HepG2 (cell line): ENCODE results near the gene ZMYND8. TPM values are rescaled to one million over a fixed set of nuclear protein-coding genes. Genes with fewer than 3 reads are reported as not detected.

Experiments
- BCLAF1 ChIP-seq: fragments of 450-650 bp; IDR thresholded peaks from 2 replicates; pipeline ENCODE4 v1.6.1; 2017; ENCODE audit warnings: mild to moderate bottlenecking
- CCAR2 ChIP-seq: fragments of 200-400 bp; formaldehyde crosslinking; optimal IDR thresholded peaks from 2 replicates; pipeline ENCODE3; 2018; ENCODE audit warnings: low read depth, mild to moderate bottlenecking, low read length, moderate library complexity
- CCDC6 ChIP-seq: sonication (generic); formaldehyde crosslinking; IDR thresholded peaks from 2 replicates; pipeline ENCODE4 v1.8.1; 2022; ENCODE audit warnings: mild to moderate bottlenecking, missing genetic modification reagents, moderate library complexity
- ETV5 ChIP-seq: IDR thresholded peaks from 2 replicates; pipeline ENCODE4 v1.6.1; 2018; ENCODE audit warnings: missing biosample characterization, missing genetic modification reagents, inconsistent platforms, borderline replicate concordance
- EZH2 ChIP-seq: conservative IDR thresholded peaks from 2 replicates; pipeline ENCODE4 v1.6.1; 2012; ENCODE audit warnings: mild to moderate bottlenecking, low read depth, low read length, moderate library complexity
- JARID2 ChIP-seq: sonication (generic); formaldehyde crosslinking; IDR thresholded peaks from 2 replicates; pipeline ENCODE4 v1.8.1; 2023; ENCODE audit warnings: missing genetic modification reagents, inconsistent platforms; ENCODE audit not compliant: insufficient replicate concordance
- MEF2D ChIP-seq: sonication (generic); formaldehyde crosslinking; IDR thresholded peaks from 2 replicates; pipeline ENCODE4 v1.5.1; 2020; ENCODE audit warnings: mild to moderate bottlenecking, missing genetic modification reagents
- NFKB2 ChIP-seq: sonication (generic); formaldehyde crosslinking; IDR thresholded peaks from 2 replicates; pipeline ENCODE4 v1.4.0; 2020; ENCODE audit warnings: missing genetic modification reagents, borderline replicate concordance
- PAXIP1 ChIP-seq: sonication (generic); formaldehyde crosslinking; conservative IDR thresholded peaks from 2 replicates; pipeline ENCODE4 v1.4.0; 2020; ENCODE audit warnings: mild to moderate bottlenecking, missing genetic modification reagents, moderate library complexity
- PTBP1 ChIP-seq: fragments of 200-400 bp; formaldehyde crosslinking; IDR thresholded peaks from 2 replicates; pipeline ENCODE4 v1.6.1; 2018; ENCODE audit warnings: low read length, low read depth; ENCODE audit not compliant: poor library complexity, severe bottlenecking
- SMAD1 ChIP-seq: sonication (generic); formaldehyde crosslinking; IDR thresholded peaks from 2 replicates; pipeline ENCODE4 v1.4.0; 2020; ENCODE audit warnings: missing genetic modification reagents, low read depth, mild to moderate bottlenecking, borderline replicate concordance
- SMARCE1 ChIP-seq: fragments of 450-650 bp; IDR thresholded peaks from 2 replicates; pipeline ENCODE4 v1.6.1; 2017; ENCODE audit warnings: borderline replicate concordance
- SPEN ChIP-seq: sonication (generic); formaldehyde crosslinking; IDR thresholded peaks from 2 replicates; pipeline ENCODE4 v1.5.1; 2020; ENCODE audit warnings: low read depth, mild to moderate bottlenecking, missing genetic modification reagents
- TAF15 ChIP-seq: fragments of 200-400 bp; formaldehyde crosslinking; IDR thresholded peaks from one replicate; pipeline ENCODE4 v1.6.1; 2018; ENCODE audit warnings: mild to moderate bottlenecking, low read depth, low read length; ENCODE audit not compliant: poor library complexity, severe bottlenecking
- ZNF230 ChIP-seq: sonication (generic); formaldehyde crosslinking; IDR thresholded peaks from 2 replicates; pipeline ENCODE4 v1.4.0; 2020; ENCODE audit warnings: mild to moderate bottlenecking, missing genetic modification reagents
- ZNF550 ChIP-seq: sonication (generic); formaldehyde crosslinking; IDR thresholded peaks from 2 replicates; pipeline ENCODE4 v1.4.0; 2020; ENCODE audit warnings: mild to moderate bottlenecking, missing genetic modification reagents, borderline replicate concordance
- ZNF558 ChIP-seq: sonication (generic); formaldehyde crosslinking; IDR thresholded peaks from 2 replicates; pipeline ENCODE4 v1.9.0; 2022; ENCODE audit warnings: mild to moderate bottlenecking, missing genetic modification reagents, borderline replicate concordance
- ZNF782 ChIP-seq: sonication (generic); formaldehyde crosslinking; IDR thresholded peaks from 2 replicates; pipeline ENCODE4 v1.4.0; 2020; ENCODE audit warnings: missing genetic modification reagents, mild to moderate bottlenecking, borderline replicate concordance
- ZNF784 ChIP-seq: sonication (generic); formaldehyde crosslinking; IDR thresholded peaks from 2 replicates; pipeline ENCODE4 v1.5.1; 2020; ENCODE audit warnings: missing genetic modification reagents, mild to moderate bottlenecking, borderline replicate concordance
- ZSCAN12 ChIP-seq: sonication (generic); formaldehyde crosslinking; IDR thresholded peaks from 2 replicates; pipeline ENCODE4 v1.9.0; 2021; ENCODE audit warnings: mild to moderate bottlenecking, missing genetic modification reagents
- ZSCAN29 ChIP-seq: sonication (generic); formaldehyde crosslinking; conservative IDR thresholded peaks from 2 replicates; pipeline ENCODE4 v1.4.0; 2020; ENCODE audit warnings: mild to moderate bottlenecking, missing genetic modification reagents
- polyA plus RNA-seq, 8 experiments: library from polyadenylated mRNA; depleted of rRNA in 3 of 8; stranded (reverse) in 7 of 8; unstranded in 1 of 8; fragments of >200 nt; fragmentation: Illumina TruSeq in 4 of 8; extraction: Trizol in 4 of 8; gene quantifications; 2 replicates each; pipeline versions ENCODE4 v1.2.1 to v1.2.3, GENCODE V29; 2011 to 2016; ENCODE audit warnings: low read depth in 4 of 8, missing spikeins in 1 of 8, mixed read lengths in 1 of 8; ENCODE audit not compliant: insufficient read depth in 1 of 8
- total RNA-seq, 5 experiments: library from RNA; depleted of rRNA; stranded (reverse); fragments of >200 nt; fragmentation: Illumina TruSeq; extraction: Trizol; gene quantifications; 2 replicates each; pipeline ENCODE4 v1.2.3, GENCODE V29; 2016; ENCODE audit warnings: low read depth in 1 of 5
- TF ChIP-seq, protein P1 (sequence below): sonication (generic); formaldehyde crosslinking; IDR thresholded peaks from 2 replicates; pipeline ENCODE4 v1.4.0; 2020; ENCODE audit warnings: mild to moderate bottlenecking, missing genetic modification reagents

The ZMYND8 gene
- total and polyA plus RNA-seq, 2 of the 13 experiments (the other 11 are each of a cell fraction or from before 2014, with no cell fraction given) = 53.9 to 84.7 TPM

- TF ChIP-seq ZNF550 (CRISPR knock-in tag) (no peak), CCDC6 (CRISPR knock-in tag) (no peak), CCAR2 (peak; percentile 41), ZSCAN12 (0 out of 2 replicates have a peak, but pooled peaks have one; percentile 22), TAF15 (no peak), ZNF782 (CRISPR knock-in tag) (no peak), NFKB2 (CRISPR knock-in tag) (no peak), ZSCAN29 (no peak), SMARCE1 (no peak), PTBP1 (peak; percentile 71), SMAD1 (CRISPR knock-in tag) (no peak; the same call in 1 of the 2 replicates), SPEN (no peak), ETV5 (CRISPR knock-in tag) (peak; percentile 58; the same call in 1 of the 2 replicates), ZNF230 (CRISPR knock-in tag) (no peak), ZNF558 (CRISPR knock-in tag) (no peak), EZH2 (no peak), PAXIP1 (CRISPR knock-in tag) (no peak), BCLAF1 (no peak), MEF2D (peak; percentile 36; the same call in 1 of the 2 replicates), JARID2 (no peak), ZNF784 (CRISPR knock-in tag) (no peak; the same call in 1 of the 2 replicates)
- TF ChIP-seq, protein P1, sequence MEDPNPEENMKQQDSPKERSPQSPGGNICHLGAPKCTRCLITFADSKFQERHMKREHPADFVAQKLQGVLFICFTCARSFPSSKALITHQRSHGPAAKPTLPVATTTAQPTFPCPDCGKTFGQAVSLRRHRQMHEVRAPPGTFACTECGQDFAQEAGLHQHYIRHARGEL (CRISPR knock-in tag) = no peak
Measured at GRCh38 chr20:47356526-47357295, at the start of gene ZMYND8 (continued).
